Measurements from ENCODE around the gene HOXD1.

HOXD1 gene

DNA sequence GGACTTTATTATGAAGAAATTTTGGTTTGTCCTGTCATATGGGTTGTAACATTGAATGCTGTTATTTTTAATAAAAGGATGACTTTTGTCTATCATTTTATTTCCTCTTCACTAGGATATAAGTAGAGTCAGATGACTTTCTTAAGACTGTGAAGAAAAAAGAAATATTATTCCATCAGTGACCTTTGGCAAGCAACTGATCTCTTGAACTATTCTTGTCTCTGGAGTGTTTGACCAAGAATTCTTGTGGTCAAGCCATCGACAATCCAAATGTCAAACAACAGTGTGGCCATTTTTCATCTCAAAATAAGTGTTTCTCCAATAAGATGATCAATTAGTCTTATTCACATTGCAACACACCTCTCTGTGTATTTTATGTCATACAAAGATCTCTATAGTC is 24.9 kb downstream of the HOXD1 start:
- no peak overlapping the region for H3K4me3 ChIP-seq (replicated peaks in 1 of 2; ENCODE audit: low read depth in 2 of 2, low read length in 2 of 2)
- TF ChIP-seq CTCF (IDR thresholded peaks at IDR 0.05; ENCODE audit: low read depth, low read length) = no peak

GRCh38 chr2:176227874-176228273 is 39.4 kb downstream of the HOXD1 start:
- TF ChIP-seq CTCF (IDR thresholded peaks at IDR 0.05; ENCODE audit: low read depth, low read length) = no peak
- DNase-seq (ENCODE audit: low read depth in 2 of 2) = no peak
- H3K4me3 ChIP-seq (replicated peaks in 1 of 2; ENCODE audit: low read depth in 2 of 2, low read length in 2 of 2) = no peak overlapping the region

More for the DNA sequence above, 24.9 kb downstream of the HOXD1 start:
- DNase-seq (ENCODE audit: low read depth in 2 of 2) = no peak

- no peak for DNase-seq (ENCODE audit: low read depth in 2 of 2)
- no peak overlapping the region for H3K4me3 ChIP-seq (replicated peaks in 1 of 2; ENCODE audit: low read depth in 2 of 2, low read length in 2 of 2)
- no peak for TF ChIP-seq CTCF (IDR thresholded peaks at IDR 0.05; ENCODE audit: low read depth, low read length)
These were observed 45.7 kb downstream of the HOXD1 start for GRCh38 chr2:176234156-176234555.

- no peak for TF ChIP-seq CTCF (IDR thresholded peaks at IDR 0.05; ENCODE audit: low read depth, low read length)
- no peak for DNase-seq (ENCODE audit: low read depth in 2 of 2)
- H3K4me3 ChIP-seq (replicated peaks in 1 of 2; ENCODE audit: low read depth in 2 of 2, low read length in 2 of 2) = no peak overlapping the region
These were observed 46.5 kb downstream of the HOXD1 start for GRCh38 chr2:176234940-176235339.

GRCh38 chr2:176237456-176237855 is 49.0 kb downstream of the HOXD1 start:
- no peak for TF ChIP-seq CTCF (IDR thresholded peaks at IDR 0.05; ENCODE audit: low read depth, low read length)
- no peak overlapping the region for H3K4me3 ChIP-seq (replicated peaks in 1 of 2; ENCODE audit: low read depth in 2 of 2, low read length in 2 of 2)
- DNase-seq (ENCODE audit: low read depth in 2 of 2) = no peak

- no peak for TF ChIP-seq CTCF (IDR thresholded peaks at IDR 0.05; ENCODE audit: low read depth, low read length)
- no peak for DNase-seq (ENCODE audit: low read depth in 2 of 2)
- H3K4me3 ChIP-seq (replicated peaks in 1 of 2; ENCODE audit: low read depth in 2 of 2, low read length in 2 of 2) = no peak overlapping the region
These were observed 50.6 kb downstream of the HOXD1 start for GRCh38 chr2:176239031-176239430.

- DNase-seq (ENCODE audit: low read depth in 2 of 2) = no peak
- TF ChIP-seq CTCF (IDR thresholded peaks at IDR 0.05; ENCODE audit: low read depth, low read length) = no peak
- H3K4me3 ChIP-seq (replicated peaks in 1 of 2; ENCODE audit: low read depth in 2 of 2, low read length in 2 of 2) = no peak overlapping the region
These were observed 51.8 kb downstream of the HOXD1 start for GRCh38 chr2:176240301-176240700.

Data from cardiac fibroblast (primary cell).